ENCODE data around the gene PLIN3. TPM values are rescaled to one million over a fixed set of nuclear protein-coding genes. Genes with fewer than 3 reads are reported as not detected.
"Not testable (repeated sequence)": the region's sequence is repeated elsewhere in the genome, so short reads cannot be mapped to it uniquely, and the experiment has no call there.

Gene PLIN3
- total RNA-seq, 1 donor from 2014 or later, result 49.8 TPM

- DNase-seq (ENCODE audit: low read depth), result no peak
These were observed 37.1 kb downstream of the PLIN3 start for GRCh38 chr19:4830332-4830731.

DNA sequence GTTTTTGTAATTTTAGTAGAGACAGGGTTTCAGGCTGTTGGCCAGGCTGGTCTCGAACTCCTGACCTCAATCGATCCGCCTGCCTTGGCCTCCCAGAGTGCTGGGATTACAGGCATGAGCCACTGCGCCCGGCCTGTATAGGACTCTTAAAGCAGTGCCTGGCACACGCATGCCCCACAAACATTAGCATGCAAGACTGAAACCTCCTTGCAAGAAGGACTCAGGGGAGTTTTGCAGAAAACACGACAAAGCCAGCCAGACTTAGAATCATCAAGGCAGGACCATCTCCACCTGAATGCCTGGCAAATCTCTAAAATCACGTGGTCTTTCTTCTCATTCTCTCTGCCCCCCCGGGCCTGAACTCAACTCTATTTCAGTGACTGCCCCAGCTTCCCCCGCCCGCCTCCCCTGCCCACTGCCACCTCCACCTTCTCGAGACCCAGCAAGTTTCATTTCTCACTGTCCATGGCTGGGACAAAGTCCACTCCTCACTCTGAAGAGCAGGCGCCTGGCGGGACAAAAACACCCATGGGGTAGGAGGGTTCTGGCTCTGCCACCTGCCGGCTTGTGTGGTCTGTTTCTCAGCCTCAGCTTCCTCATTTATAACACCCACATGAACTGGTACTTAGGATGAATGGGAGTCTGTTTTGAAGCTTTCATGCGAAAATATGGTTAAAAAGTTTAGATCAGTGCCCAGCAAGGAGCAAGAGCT is 38.3 kb downstream of the PLIN3 start:
- Histone ChIP-seq H3K4me3 (ENCODE audit: low read depth, low read length) (no peak overlapping the region), H3K27me3 (ENCODE audit: control insufficient read depth, insufficient read depth, low read length) (no peaks in the 10 kb centered on the region), H3K36me3 (ENCODE audit: control insufficient read depth, insufficient read depth, low read length) (peaks cover 2% of the 10 kb centered on the region)
- TF ChIP-seq CTCF (IDR thresholded peaks at IDR 0.05; ENCODE audit: insufficient read depth, low read length, severe bottlenecking), result peak; percentile 9
- FAIRE-seq, result no peak
- DNase-seq (ENCODE audit: low read depth), result no peak

More at GRCh38 chr19:4830332-4830731, 37.1 kb downstream of the PLIN3 start:
- Histone ChIP-seq H3K4me3 (ENCODE audit: low read depth, low read length) (peak overlapping the region; percentile 96), H3K36me3 (ENCODE audit: control insufficient read depth, insufficient read depth, low read length) (peaks cover 2% of the 10 kb centered on the region), H3K27me3 (ENCODE audit: control insufficient read depth, insufficient read depth, low read length) (no peaks in the 10 kb centered on the region)
- FAIRE-seq, result no peak
- TF ChIP-seq CTCF (IDR thresholded peaks at IDR 0.05; ENCODE audit: insufficient read depth, low read length, severe bottlenecking), result no peak

DNA sequence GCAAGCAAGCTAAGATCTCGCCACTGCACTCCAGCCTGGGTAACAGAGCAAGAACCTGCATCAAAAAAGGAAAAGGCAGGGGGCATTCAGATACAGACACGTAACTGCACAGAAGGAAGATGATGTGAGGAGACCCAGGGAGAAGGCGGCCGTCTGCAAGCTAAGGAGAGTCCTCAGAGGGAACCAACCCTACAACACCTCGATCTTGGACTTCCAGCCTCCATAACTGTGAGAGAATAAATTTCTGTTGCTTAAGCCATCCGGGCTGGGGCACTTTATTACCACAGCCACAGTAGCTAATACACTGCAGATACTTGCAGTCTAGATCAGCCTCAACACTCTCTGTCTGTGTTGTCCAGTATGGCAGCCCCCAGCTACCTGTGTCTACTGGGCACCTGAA is 43.9 kb downstream of the PLIN3 start:
- DNase-seq (ENCODE audit: low read depth) (no peak), FAIRE-seq (no peak)
- H3K27me3 ChIP-seq (ENCODE audit: control insufficient read depth, insufficient read depth, low read length), result no peaks in the 10 kb centered on the region
- peaks cover 6% of the 10 kb centered on the region for H3K36me3 ChIP-seq (ENCODE audit: control insufficient read depth, insufficient read depth, low read length)
- H3K4me3 ChIP-seq (ENCODE audit: low read depth, low read length), result no peak overlapping the region
- no peak for TF ChIP-seq CTCF (IDR thresholded peaks at IDR 0.05; ENCODE audit: insufficient read depth, low read length, severe bottlenecking)

- H3K36me3 ChIP-seq (ENCODE audit: control insufficient read depth, insufficient read depth, low read length), result peaks cover 13% of the 10 kb centered on the region
- FAIRE-seq; H3K27me3 ChIP-seq (ENCODE audit: control insufficient read depth, insufficient read depth, low read length); DNase-seq (ENCODE audit: low read depth); H3K4me3 ChIP-seq (ENCODE audit: low read depth, low read length): not testable (repeated sequence)
These were observed 45.1 kb downstream of the PLIN3 start for GRCh38 chr19:4822354-4822753.

- Histone ChIP-seq H3K27me3 (ENCODE audit: control insufficient read depth, insufficient read depth, low read length) (no peaks in the 10 kb centered on the region), H3K4me3 (ENCODE audit: low read depth, low read length) (no peak overlapping the region), H3K36me3 (ENCODE audit: control insufficient read depth, insufficient read depth, low read length) (peaks cover 14% of the 10 kb centered on the region)
- no peak for FAIRE-seq
- TF ChIP-seq CTCF (IDR thresholded peaks at IDR 0.05; ENCODE audit: insufficient read depth, low read length, severe bottlenecking), result no peak
- DNase-seq (ENCODE audit: low read depth), result no peak
These were observed 46.2 kb downstream of the PLIN3 start for GRCh38 chr19:4821265-4821664.

- no peak for DNase-seq (ENCODE audit: low read depth)
- no peak for FAIRE-seq
- H3K36me3 ChIP-seq (ENCODE audit: control insufficient read depth, insufficient read depth, low read length), result peaks cover 15% of the 10 kb centered on the region
These were observed 49.8 kb downstream of the PLIN3 start for GRCh38 chr19:4817467-4818277.

More at GRCh38 chr19:4817467-4818277, 49.8 kb downstream of the PLIN3 start:
- H3K27me3 ChIP-seq (ENCODE audit: control insufficient read depth, insufficient read depth, low read length), result no peaks in the 10 kb centered on the region
- TF ChIP-seq CTCF (IDR thresholded peaks at IDR 0.05; ENCODE audit: insufficient read depth, low read length, severe bottlenecking), result no peak
- no peak overlapping the region for H3K4me3 ChIP-seq (ENCODE audit: low read depth, low read length)

Data from bronchial epithelial cell (primary cell).